GM03348 (cell line): ENCODE data around the gene CACNG3.

ENCODE experiments used
- DNase-seq: peaks from one replicate; pipeline ENCODE4 v3.0.0; 2012; ENCODE audit warnings: low spot score

CACNG3 gene

GRCh38 chr16:24396350-24397271 lies 140.5 kb downstream of the CACNG3 start:
- DNase-seq, result no peak

DNA sequence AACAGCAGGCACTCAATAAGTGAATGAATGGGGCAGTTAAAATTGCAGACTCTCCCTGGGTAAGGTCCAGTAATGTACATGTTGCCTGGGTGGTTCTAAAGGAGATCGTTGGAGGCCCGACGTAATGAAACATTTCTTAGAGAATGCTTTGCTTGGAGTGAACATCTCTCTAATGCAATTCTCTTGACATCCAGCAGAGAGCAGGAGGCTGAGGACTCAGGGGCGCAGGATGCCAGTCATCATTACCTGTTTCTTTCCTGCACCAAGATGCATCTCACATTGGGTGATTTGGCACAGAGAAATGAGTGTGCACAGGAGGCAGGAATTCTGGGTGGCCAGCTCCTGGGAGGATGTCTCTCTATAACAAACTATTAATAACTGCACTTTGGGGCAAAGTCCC lies 152.9 kb downstream of the CACNG3 start:
- DNase-seq, result no peak
